K562 (cell line): ENCODE results near the gene PLD1. TPM values are rescaled to one million over a fixed set of nuclear protein-coding genes. Genes with fewer than 3 reads are reported as not detected.

Experiments
- ATAC-seq: fragments of 200-7000 bp; cut with Tn5 transposase; 3 replicates; pipeline ENCODE4 v1.9.1; 2020; ENCODE audit warnings: moderate library complexity
- BruUV-seq: library from RNA; stranded (reverse); fragments of 400-500 nt; replicated peaks from 2 replicates; lab custom pipeline; 2021; lab: Mats Ljungman, UMichigan
- CTCF ChIA-PET: fragments of 300-600 bp; formaldehyde crosslinking; extraction: SDS; loops from one replicate; lab custom pipeline; 2021; ENCODE audit warnings: low intra/inter-chr PET ratio; lab: Yijun Ruan, JAX
- POLR2A ChIA-PET: fragments of 300-600, 350-650 bp; sonication (Branson Sonifier 250); formaldehyde crosslinking; extraction: SDS; loops from one replicate; lab custom pipeline; 2021; ENCODE audit warnings: antibody characterized with exemption, inconsistent platforms; lab: Yijun Ruan, JAX
- DNase-seq, 4 experiments: peaks; one replicate each; pipeline versions ENCODE4 v3.0.0 to v3.0.0-alpha.2; 2011 to 2018; ENCODE audit warnings: low spot score in 3 of 4, mixed read lengths in 3 of 4; ENCODE audit errors: extremely low read depth in 1 of 4
- FAIRE-seq: peaks from 2 replicates; lab custom pipeline; 2011; peaks lifted over from hg19 to GRCh38; lab: Jason Lieb, UNC
- H2AFZ ChIP-seq: 2 replicates; pipeline ENCODE4 v1.6.0; 2011; ENCODE audit warnings: low read depth, low read length, control low read depth, inconsistent platforms
- H3K27ac ChIP-seq: fragments of 200-600 bp; 3 replicates; pipeline ENCODE4 v1.8.0; 2011; ENCODE audit warnings: low read depth, mild to moderate bottlenecking, control low read depth, inconsistent platforms, low read length, moderate library complexity, mixed read lengths; ENCODE audit errors: extremely low read depth
- H3K27me3 ChIP-seq, 2 experiments: fragments of 300-600 bp in 1 of 2; 2 replicates in 1 of 2; 3 replicates in 1 of 2; pipeline versions ENCODE4 v1.6.0 to v1.8.0; 2011; ENCODE audit warnings: inconsistent platforms in 2 of 2, low read length in 2 of 2, mild to moderate bottlenecking in 1 of 2, mixed read lengths in 1 of 2, moderate library complexity in 1 of 2; ENCODE audit not compliant: control insufficient read depth in 2 of 2, insufficient read depth in 2 of 2
- H3K36me3 ChIP-seq: fragments of 300-600 bp; 3 replicates; pipeline ENCODE4 v1.8.0; 2011; ENCODE audit warnings: mild to moderate bottlenecking, low read length, inconsistent platforms; ENCODE audit not compliant: control insufficient read depth, insufficient read depth
- H3K4me1 ChIP-seq, 2 experiments: fragments of 200-600 bp in 1 of 2; replicated peaks in 1 of 2; 2 replicates in 1 of 2; 3 replicates in 1 of 2; pipeline versions ENCODE4 v1.5.1 to v1.8.0; 2011; ENCODE audit warnings: inconsistent platforms in 2 of 2, low read length in 2 of 2, mild to moderate bottlenecking in 1 of 2, mixed read lengths in 1 of 2, moderate library complexity in 1 of 2; ENCODE audit not compliant: control insufficient read depth in 2 of 2, insufficient read depth in 2 of 2
- H3K4me2 ChIP-seq: 2 replicates; pipeline ENCODE4 v1.6.1; 2011; ENCODE audit warnings: low read length, control low read depth, inconsistent platforms, mixed read lengths; ENCODE audit not compliant: insufficient read depth
- H3K4me3 ChIP-seq: fragments of 200-600 bp; sonication (generic), shearing (Covaris generic); 2 replicates; pipeline ENCODE4 v1.5.1; 2016; ENCODE audit warnings: control low read depth, inconsistent platforms
- H3K79me2 ChIP-seq: fragments of 200-600 bp; 3 replicates; pipeline ENCODE4 v1.8.0; 2011; ENCODE audit warnings: low read length, inconsistent platforms; ENCODE audit not compliant: control insufficient read depth, insufficient read depth
- H3K9ac ChIP-seq, 2 experiments: 2 replicates each; pipeline versions ENCODE4 v1.6.0 to v1.6.1; 2011; ENCODE audit warnings: low read depth in 2 of 2, low read length in 2 of 2, control low read depth in 1 of 2, inconsistent platforms in 1 of 2, mild to moderate bottlenecking in 1 of 2, mixed read lengths in 1 of 2; ENCODE audit not compliant: insufficient read depth in 1 of 2
- H3K9me1 ChIP-seq: one replicate; pipeline ENCODE4 v1.6.0; 2011; ENCODE audit warnings: inconsistent platforms, mild to moderate bottlenecking, low read length, moderate library complexity; ENCODE audit not compliant: control insufficient read depth, insufficient read depth
- H3K9me3 ChIP-seq: replicated peaks from 2 replicates; pipeline ENCODE4 v1.5.1; 2011; ENCODE audit warnings: low read depth, low read length, inconsistent platforms; ENCODE audit not compliant: control insufficient read depth, insufficient read depth
- H4K20me1 ChIP-seq: replicated peaks from 2 replicates; pipeline ENCODE4 v1.6.1; 2011; ENCODE audit warnings: low read length, inconsistent platforms, mixed read lengths; ENCODE audit not compliant: control insufficient read depth, insufficient read depth
- CHD4 ChIP-seq: fragments of 200-600 bp; sonication (generic); IDR thresholded peaks from 3 replicates; pipeline ENCODE4 v1.6.1; 2012; ENCODE audit warnings: low read depth, mild to moderate bottlenecking, mixed read lengths, low read length, inconsistent platforms; ENCODE audit not compliant: insufficient read depth, insufficient replicate concordance, poor library complexity, severe bottlenecking
- EGR1 ChIP-seq: fragments of 450-650 bp; conservative IDR thresholded peaks from 2 replicates; pipeline ENCODE4 v1.6.1; 2017; ENCODE audit warnings: mild to moderate bottlenecking
- MED1 ChIP-seq: sonication (generic); formaldehyde crosslinking; IDR thresholded peaks from 2 replicates; pipeline ENCODE4 v1.8.1; 2023; ENCODE audit warnings: missing genetic modification reagents, borderline replicate concordance
- NONO ChIP-seq, 2 experiments: fragments of 200-400 bp in 1 of 2; fragments of 450-650 bp in 1 of 2; formaldehyde crosslinking in 1 of 2; IDR thresholded peaks; 2 replicates each; pipeline ENCODE4 v1.6.1; 2017; ENCODE audit warnings: low read depth in 2 of 2, mild to moderate bottlenecking in 2 of 2, moderate library complexity in 2 of 2, low read length in 1 of 2
- XRCC3 ChIP-seq: fragments of 450-650 bp; IDR thresholded peaks from 2 replicates; pipeline ENCODE4 v1.6.1; 2017; ENCODE audit warnings: mild to moderate bottlenecking, moderate library complexity
- ZNF174 ChIP-seq: fragments of 250-450 bp; sonication (Bioruptor Pico); IDR thresholded peaks from 2 replicates; pipeline ENCODE4 v1.4.0; 2020; ENCODE audit warnings: mild to moderate bottlenecking
- ZSCAN29 ChIP-seq: fragments of 450-650 bp; IDR thresholded peaks from 2 replicates; pipeline ENCODE4 v1.6.1; 2017
- WGBS: fragments of 100-300 bp; shearing (Covaris generic); methylation state at CpG from one replicate; pipeline ENCODE4 v1.1.6; 2016; ENCODE audit warnings: low coverage, mixed read lengths; ENCODE audit not compliant: insufficient coverage; ENCODE audit errors: missing lambda C conversion rate; 5-methylcytosine and 5-hydroxymethylcytosine counted together
- in situ Hi-C: fragments of 300-500 bp; cut with MboI; formaldehyde crosslinking; loops from 4 replicates; pipeline ENCODE4 v1.15.0; 2018; ENCODE audit warnings: inconsistent platforms, mixed read lengths
- intact Hi-C: fragments of 100-400 bp; cut with micrococcal nuclease; formaldehyde crosslinking; loops from 2 replicates; pipeline ENCODE4 v1.14.2; 2022
- polyA plus RNA-seq, 8 experiments: library from polyadenylated mRNA; depleted of rRNA in 4 of 8; stranded (reverse) in 5 of 8; unstranded in 3 of 8; fragments of >200 nt; fragmentation: Nextera tagmentation in 2 of 8; fragmentation: Illumina TruSeq in 1 of 8; extraction: Ambion mirVana in 2 of 8; extraction: Trizol in 1 of 8; gene quantifications; 2 replicates each; pipeline versions ENCODE4 v1.2.1 to v1.2.3, GENCODE V29; 2011 to 2014; ENCODE audit warnings: inconsistent platforms in 1 of 8, missing spikeins in 1 of 8
- total RNA-seq, 7 experiments: library from RNA; depleted of rRNA in 6 of 7; stranded (reverse); fragments of >200 nt in 6 of 7; fragmentation: Illumina TruSeq in 2 of 7; extraction: Trizol in 2 of 7; gene quantifications; 2 replicates each; pipeline versions ENCODE4 v1.2.1 to v1.2.3, GENCODE V29; 2011 to 2021; ENCODE audit warnings: low replicate concordance in 1 of 7
- TF ChIP-seq, protein P1 (sequence below): fragments of 450-650 bp; IDR thresholded peaks from 2 replicates; pipeline ENCODE4 v1.6.1; 2017; ENCODE audit warnings: antibody characterized with exemption, mild to moderate bottlenecking
- TF ChIP-seq, protein P2 (sequence below): fragments of 250-450 bp; sonication (Bioruptor Pico); IDR thresholded peaks from 2 replicates; pipeline ENCODE4 v1.5.0; 2020; ENCODE audit warnings: mild to moderate bottlenecking, borderline replicate concordance

Gene PLD1
- total and polyA plus RNA-seq, 9 of the 15 experiments (the other 6 are each of a cell fraction or from before 2014, with no cell fraction given): 8.4 to 26.1 (median 18.6) TPM

GRCh38 chr3:171566803-171567422 is 243.4 kb downstream of the PLD1 start (continued):
- TF ChIP-seq, protein P1, sequence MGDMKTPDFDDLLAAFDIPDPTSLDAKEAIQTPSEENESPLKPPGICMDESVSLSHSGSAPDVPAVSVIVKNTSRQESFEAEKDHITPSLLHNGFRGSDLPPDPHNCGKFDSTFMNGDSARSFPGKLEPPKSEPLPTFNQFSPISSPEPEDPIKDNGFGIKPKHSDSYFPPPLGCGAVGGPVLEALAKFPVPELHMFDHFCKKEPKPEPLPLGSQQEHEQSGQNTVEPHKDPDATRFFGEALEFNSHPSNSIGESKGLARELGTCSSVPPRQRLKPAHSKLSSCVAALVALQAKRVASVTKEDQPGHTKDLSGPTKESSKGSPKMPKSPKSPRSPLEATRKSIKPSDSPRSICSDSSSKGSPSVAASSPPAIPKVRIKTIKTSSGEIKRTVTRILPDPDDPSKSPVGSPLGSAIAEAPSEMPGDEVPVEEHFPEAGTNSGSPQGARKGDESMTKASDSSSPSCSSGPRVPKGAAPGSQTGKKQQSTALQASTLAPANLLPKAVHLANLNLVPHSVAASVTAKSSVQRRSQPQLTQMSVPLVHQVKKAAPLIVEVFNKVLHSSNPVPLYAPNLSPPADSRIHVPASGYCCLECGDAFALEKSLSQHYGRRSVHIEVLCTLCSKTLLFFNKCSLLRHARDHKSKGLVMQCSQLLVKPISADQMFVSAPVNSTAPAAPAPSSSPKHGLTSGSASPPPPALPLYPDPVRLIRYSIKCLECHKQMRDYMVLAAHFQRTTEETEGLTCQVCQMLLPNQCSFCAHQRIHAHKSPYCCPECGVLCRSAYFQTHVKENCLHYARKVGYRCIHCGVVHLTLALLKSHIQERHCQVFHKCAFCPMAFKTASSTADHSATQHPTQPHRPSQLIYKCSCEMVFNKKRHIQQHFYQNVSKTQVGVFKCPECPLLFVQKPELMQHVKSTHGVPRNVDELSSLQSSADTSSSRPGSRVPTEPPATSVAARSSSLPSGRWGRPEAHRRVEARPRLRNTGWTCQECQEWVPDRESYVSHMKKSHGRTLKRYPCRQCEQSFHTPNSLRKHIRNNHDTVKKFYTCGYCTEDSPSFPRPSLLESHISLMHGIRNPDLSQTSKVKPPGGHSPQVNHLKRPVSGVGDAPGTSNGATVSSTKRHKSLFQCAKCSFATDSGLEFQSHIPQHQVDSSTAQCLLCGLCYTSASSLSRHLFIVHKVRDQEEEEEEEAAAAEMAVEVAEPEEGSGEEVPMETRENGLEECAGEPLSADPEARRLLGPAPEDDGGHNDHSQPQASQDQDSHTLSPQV: 0 out of 2 replicates have a peak, but pooled peaks have one; percentile 28
- TF ChIP-seq, all 486 proteins: peak for 15

DNA sequence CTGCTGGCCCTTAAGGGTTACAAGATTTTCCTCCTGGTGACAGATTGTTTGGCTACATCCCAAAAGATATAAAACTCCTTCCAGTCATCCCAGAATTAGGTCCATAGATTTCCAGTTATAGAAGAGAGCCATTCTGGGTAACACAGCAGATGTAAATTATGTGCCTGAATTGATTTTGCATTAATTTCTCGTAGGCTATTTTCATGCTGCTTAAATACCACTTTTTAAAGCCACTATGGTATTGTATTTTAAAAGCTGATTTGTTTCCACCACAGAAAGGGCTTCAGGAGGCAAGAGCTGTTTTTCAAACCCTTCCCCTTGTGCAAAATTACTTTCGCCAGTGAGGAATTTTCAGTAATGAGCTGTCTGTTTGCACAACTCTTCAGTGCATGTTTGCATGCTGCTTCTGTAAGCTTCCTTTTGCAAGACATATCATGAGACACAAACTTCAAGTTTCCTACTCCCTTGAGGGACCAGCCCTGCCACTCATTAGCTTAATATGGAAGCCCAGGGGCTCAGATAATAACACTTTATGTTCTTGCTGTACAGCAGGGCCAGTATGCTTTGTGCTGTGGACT is 244.7 kb downstream of the PLD1 start:
- H3K36me3 ChIP-seq: no peaks in the 10 kb centered on the region
- H4K20me1 ChIP-seq: no peaks in the 10 kb centered on the region
- in situ Hi-C loops: loop anchor here (5.0 to 10.0 kb wide), 3 partner anchors 373 to 603 kb away; no protein-coding TSS in a partner anchor
- ChIA-PET POLR2A (interaction anchor here (0.6 to 1.0 kb wide), 3 partner anchors 105 to 601 kb away, joined by 3 read pairs; partner anchors contain the start of gene TNIK), CTCF (interaction anchor here (1.6 to 3.0 kb wide), 3 partner anchors 402 to 604 kb away, joined by 9 to 20 read pairs (median 13); no protein-coding TSS in a partner anchor)
- no peak for FAIRE-seq
- DNase-seq: no peak
- no peak overlapping the region for H3K27ac ChIP-seq
- no peak for ATAC-seq
- H3K9me1 ChIP-seq: no peaks in the 10 kb centered on the region
- no peak overlapping the region for H3K9ac ChIP-seq
- no peaks in the 10 kb centered on the region for H3K9me3 ChIP-seq
- TF ChIP-seq ZSCAN29 (no peak), ZNF174 (CRISPR knock-in tag) (no peak), MED1 (CRISPR knock-in tag) (no peak), XRCC3 (no peak), CHD4 (no peak), EGR1 (no peak), NONO (IDR thresholded peaks at IDR 0.05; ENCODE audit: low read depth in 2 of 2, low read length in 1 of 2) (no peak)
- TF ChIP-seq, protein P2, sequence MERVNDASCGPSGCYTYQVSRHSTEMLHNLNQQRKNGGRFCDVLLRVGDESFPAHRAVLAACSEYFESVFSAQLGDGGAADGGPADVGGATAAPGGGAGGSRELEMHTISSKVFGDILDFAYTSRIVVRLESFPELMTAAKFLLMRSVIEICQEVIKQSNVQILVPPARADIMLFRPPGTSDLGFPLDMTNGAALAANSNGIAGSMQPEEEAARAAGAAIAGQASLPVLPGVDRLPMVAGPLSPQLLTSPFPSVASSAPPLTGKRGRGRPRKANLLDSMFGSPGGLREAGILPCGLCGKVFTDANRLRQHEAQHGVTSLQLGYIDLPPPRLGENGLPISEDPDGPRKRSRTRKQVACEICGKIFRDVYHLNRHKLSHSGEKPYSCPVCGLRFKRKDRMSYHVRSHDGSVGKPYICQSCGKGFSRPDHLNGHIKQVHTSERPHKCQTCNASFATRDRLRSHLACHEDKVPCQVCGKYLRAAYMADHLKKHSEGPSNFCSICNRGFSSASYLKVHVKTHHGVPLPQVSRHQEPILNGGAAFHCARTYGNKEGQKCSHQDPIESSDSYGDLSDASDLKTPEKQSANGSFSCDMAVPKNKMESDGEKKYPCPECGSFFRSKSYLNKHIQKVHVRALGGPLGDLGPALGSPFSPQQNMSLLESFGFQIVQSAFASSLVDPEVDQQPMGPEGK (CRISPR knock-in tag): no peak
- H3K4me2 ChIP-seq: no peak overlapping the region
- no peaks in the 10 kb centered on the region for H3K4me1 ChIP-seq
- no peaks in the 10 kb centered on the region for H3K79me2 ChIP-seq
- no peak overlapping the region for H3K4me3 ChIP-seq
- intact Hi-C loops: loop anchor here (1.0 to 5.0 kb wide), 6 partner anchors 103 to 604 kb away; partner anchors contain the start of gene TNIK
- H2AFZ ChIP-seq: no peak overlapping the region
- WGBS: 61% methylated on average over 2 of the region's 2 CpGs
- H3K27me3 ChIP-seq: no peaks in the 10 kb centered on the region
- BruUV-seq: no TSS peak
